Jurkat, Clone E6-1 (cell line): ENCODE data around the gene PCDHA12.
A peak's percentile ranks its signal among the peaks of the same experiment; 100 is the strongest.
"Not testable (repeated sequence)": the region's sequence is repeated elsewhere in the genome, so short reads cannot be mapped to it uniquely, and the experiment has no call there.

Experiments used
- DNase-seq: peaks from one replicate; pipeline ENCODE4 v3.0.0-alpha.2; 2011; ENCODE audit warnings: low read depth, low spot score
- H3K4me3 ChIP-seq: 2 replicates; pipeline ENCODE4 v1.5.1; 2011; ENCODE audit warnings: mild to moderate bottlenecking, low read length, control low read depth, moderate library complexity

The PCDHA12 gene

DNA sequence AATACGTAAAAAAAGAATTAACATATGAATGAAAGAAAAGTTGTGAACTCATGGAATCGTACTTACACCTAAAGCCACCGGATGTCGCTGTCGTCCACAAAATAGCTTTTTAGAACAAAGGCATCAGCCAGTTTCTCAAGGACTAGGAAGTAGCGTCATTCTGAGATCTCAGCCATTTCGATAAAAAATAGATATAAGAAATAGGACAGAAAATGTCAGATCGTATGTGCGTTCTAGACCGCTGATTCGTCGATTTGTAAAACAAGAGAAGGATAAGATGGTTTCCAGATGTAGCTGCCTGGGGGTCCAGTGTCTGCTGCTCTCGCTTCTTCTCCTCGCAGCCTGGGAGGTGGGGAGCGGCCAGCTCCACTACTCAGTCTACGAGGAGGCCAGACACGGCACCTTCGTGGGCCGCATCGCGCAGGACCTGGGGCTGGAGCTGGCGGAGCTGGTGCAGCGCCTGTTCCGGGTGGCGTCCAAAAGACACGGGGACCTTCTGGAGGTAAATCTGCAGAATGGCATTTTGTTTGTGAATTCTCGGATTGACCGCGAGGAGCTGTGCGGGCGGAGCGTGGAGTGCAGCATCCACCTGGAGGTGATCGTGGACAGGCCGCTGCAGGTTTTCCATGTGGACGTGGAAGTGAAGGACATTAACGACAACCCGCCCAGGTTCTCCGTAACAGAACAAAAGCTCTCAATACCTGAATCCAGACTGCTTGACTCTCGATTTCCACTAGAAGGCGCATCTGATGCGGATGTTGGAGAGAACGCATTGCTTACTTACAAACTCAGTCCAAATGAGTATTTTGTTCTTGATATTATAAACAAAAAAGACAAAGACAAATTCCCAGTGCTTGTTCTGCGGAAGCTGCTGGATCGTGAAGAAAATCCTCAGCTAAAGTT, 19.1 kb upstream of the PCDHA12 start, which contains the start of gene PCDHA10:
TSS of gene PCDHA10 (plus strand) at position 126 of the 903 bp plus-strand sequence. CDS start at position 278, 152 bp downstream.
- H3K4me3 ChIP-seq, result no peak within 1 kb of the TSS
- DNase-seq, result peak; percentile 9

DNA sequence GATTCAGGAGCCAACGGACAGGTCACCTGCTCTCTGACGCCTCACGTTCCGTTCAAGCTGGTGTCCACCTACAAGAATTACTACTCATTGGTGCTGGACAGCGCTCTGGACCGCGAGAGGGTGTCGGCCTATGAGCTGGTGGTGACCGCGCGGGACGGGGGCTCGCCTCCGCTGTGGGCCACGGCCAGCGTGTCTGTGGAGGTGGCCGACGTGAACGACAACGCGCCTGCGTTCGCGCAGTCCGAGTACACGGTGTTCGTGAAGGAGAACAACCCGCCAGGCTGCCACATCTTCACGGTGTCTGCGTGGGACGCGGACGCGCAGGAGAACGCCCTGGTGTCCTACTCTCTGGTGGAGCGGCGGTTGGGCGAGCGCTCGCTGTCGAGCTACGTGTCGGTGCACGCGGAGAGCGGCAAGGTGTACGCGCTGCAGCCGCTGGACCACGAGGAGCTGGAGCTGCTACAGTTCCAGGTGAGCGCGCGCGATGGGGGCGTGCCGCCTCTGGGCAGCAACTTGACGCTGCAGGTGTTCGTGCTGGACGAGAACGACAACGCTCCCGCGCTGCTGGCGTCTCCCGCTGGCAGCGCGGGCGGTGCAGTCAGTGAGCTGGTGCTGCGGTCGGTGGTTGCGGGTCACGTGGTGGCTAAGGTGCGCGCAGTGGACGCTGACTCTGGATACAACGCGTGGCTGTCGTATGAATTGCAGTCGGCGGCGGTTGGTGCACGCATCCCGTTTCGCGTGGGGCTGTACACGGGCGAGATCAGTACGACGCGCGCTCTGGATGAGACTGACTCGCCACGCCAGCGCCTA, 17.7 kb upstream of the PCDHA12 start:
- no peak for DNase-seq
- H3K4me3 ChIP-seq, result no peak overlapping the region

DNA sequence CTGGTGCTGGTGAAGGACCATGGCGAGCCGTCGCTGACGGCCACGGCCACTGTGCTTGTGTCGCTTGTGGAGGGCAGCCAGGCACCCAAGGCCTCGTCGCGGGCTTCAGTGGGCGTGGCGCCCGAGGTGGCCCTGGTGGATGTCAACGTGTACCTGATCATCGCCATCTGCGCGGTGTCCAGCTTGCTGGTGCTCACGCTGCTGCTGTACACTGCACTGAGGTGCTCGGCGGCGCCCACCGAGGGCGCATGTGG, 17.2 kb upstream of the PCDHA12 start:
- DNase-seq, result no peak
- no peak overlapping the region for H3K4me3 ChIP-seq

DNA sequence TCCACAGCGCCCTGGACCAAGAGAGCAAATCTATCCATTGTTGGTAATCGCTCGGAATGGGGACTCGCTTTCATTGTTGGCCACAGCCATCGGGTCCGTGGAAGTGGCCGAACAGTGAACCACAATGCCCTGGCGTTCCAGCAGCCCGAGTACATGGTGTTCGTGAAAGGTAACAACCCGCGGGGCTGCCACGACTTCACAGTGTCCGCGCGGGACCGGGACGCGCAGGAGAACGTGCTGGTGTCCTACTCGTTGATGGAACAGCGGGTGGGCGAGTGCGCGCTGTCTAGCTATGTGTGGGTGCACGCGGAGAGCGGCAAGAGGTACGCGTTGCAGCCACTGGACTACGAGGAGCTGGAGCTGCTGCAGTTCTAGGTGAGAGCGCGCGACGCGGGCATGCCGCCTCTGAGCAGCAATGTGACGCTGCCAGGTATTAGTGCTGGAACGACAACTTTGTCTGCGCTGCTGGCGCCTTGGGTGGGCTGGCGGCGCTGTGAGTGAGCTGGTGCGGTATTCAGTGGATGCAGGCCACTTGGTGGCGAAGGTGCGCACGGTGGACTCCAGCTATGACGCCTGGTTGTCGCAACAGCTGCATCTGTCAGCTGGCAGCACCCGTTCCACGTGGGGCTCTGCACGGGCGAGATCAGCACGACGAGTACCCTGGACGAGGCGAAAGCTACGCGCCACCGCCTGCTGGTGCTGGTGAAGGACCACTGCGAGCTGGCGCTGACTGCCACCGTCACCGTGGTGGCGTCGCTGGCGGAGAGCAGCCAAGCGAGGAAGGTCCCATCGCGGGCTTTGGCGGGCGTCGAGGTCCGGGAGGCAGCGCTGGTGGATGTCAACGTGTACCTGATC, 12.4 kb upstream of the PCDHA12 start:
- DNase-seq, result no peak
- no peak overlapping the region for H3K4me3 ChIP-seq

DNA sequence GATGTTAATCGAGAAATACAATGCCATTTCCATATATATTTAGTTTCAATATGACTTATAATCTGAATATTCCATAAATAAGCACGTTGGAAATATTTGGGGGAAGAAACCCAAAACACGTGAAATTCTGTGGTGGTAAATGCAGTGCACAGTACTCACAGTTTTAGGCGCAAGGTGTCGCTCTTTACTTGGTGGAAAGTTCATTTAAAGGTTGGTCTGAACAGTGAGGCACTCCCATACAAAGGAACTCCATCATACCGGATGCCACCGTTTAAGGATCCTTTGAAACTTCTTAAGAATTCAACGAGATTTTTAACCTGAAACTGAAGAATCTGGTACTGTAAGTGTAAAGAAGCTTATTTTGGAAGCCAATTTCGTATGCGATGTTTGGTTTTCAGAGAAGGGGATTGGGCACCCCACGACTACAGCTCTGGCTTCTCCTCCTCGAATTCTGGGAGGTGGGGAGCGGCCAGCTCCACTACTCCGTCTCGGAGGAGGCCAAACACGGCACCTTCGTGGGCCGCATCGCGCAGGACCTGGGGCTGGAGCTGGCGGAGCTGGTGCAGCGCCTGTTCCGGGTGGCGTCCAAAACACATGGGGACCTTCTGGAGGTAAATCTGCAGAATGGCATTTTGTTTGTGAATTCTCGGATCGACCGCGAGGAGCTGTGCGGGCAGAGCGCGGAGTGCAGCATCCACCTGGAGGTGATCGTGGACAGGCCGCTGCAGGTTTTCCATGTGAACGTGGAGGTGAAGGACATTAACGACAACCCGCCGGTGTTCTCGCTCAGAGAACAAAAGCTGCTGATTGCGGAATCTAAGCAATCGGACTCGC, 6.2 kb upstream of the PCDHA12 start, which contains the start of gene PCDHA11:
TSS of gene PCDHA11 (plus strand) at position 237 of the 834 bp plus-strand sequence. CDS start at position 384, 147 bp downstream.
- DNase-seq, result no peak
- no peak within 1 kb of the TSS for H3K4me3 ChIP-seq

DNA sequence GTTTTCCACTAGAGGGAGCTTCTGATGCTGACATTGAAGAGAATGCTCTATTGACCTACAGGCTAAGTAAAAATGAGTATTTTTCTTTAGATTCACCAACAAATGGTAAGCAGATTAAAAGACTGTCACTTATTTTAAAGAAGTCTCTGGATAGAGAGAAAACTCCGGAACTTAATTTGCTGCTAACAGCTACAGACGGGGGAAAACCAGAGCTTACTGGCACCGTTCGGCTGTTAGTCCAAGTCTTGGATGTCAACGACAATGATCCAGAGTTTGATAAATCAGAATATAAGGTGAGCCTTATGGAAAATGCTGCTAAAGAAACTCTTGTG, 5.6 kb upstream of the PCDHA12 start:
- H3K4me3 ChIP-seq, result no peak overlapping the region
- DNase-seq, result no peak

DNA sequence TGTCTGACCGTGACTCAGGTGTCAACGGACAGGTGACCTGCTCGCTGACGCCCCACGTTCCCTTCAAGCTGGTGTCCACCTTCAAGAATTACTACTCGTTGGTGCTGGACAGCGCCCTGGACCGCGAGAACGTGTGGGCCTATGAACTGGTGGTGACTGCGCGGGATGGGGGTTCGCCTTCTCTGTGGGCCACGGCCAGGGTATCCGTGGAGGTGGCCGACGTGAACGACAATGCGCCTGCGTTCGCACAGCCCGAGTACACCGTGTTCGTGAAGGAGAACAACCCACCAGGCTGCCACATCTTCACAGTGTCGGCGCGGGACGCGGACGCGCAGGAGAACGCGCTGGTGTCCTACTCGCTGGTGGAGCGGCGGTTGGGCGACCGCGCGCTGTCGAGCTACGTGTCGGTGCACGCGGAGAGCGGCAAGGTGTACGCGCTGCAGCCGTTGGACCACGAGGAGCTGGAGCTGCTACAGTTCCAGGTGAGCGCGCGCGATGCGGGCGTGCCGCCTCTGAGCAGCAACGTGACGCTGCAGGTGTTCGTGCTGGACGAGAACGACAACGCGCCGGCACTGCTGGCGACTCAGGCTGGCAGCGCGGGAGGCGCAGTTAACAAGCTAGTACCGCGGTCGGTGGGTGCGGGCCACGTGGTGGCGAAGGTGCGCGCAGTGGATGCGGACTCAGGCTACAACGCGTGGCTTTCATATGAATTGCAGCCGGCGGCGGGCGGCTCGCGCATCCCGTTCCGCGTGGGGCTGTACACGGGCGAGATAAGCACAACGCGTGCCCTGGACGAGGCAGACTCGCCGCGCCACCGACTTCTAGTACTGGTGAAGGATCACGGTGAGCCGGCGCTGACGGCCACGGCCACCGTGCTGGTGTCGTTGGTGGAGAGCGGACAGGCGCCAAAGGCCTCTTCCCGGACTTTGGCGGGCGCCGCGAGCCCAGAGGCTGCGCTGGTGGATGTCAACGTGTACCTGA, 4.6 kb upstream of the PCDHA12 start:
- no peak for DNase-seq
- H3K4me3 ChIP-seq, result no peak overlapping the region

DNA sequence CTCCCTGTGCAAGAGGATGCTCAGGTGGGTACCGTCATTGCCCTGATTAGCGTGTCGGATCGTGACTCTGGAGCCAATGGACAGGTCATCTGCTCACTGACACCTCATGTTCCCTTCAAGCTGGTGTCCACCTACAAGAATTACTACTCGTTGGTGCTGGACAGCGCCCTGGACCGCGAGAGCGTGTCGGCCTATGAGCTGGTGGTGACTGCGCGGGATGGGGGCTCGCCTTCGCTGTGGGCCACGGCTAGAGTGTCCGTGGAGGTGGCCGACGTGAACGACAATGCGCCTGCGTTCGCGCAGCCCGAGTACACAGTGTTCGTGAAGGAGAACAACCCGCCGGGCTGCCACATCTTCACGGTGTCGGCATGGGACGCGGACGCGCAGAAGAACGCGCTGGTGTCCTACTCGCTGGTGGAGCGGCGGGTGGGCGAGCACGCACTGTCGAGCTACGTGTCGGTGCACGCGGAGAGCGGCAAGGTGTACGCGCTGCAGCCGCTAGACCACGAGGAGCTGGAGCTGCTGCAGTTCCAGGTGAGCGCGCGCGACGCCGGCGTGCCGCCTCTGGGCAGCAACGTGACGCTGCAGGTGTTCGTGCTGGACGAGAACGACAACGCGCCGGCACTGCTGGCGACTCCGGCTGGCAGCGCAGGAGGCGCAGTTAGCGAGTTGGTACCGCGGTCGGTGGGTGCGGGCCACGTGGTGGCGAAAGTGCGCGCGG, 1.6 kb downstream of the PCDHA12 start:
- DNase-seq, H3K4me3 ChIP-seq: not testable (repeated sequence)

DNA sequence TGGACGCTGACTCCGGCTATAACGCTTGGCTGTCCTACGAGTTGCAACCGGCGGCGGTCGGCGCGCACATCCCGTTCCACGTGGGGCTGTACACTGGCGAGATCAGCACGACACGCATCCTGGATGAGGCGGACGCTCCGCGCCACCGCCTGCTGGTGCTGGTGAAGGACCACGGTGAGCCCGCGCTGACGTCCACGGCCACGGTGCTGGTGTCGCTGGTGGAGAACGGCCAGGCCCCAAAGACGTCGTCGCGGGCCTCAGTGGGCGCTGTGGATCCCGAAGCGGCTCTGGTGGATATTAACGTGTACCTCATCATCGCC, 2.1 kb downstream of the PCDHA12 start:
- H3K4me3 ChIP-seq, result no peak overlapping the region
- DNase-seq, result no peak

DNA sequence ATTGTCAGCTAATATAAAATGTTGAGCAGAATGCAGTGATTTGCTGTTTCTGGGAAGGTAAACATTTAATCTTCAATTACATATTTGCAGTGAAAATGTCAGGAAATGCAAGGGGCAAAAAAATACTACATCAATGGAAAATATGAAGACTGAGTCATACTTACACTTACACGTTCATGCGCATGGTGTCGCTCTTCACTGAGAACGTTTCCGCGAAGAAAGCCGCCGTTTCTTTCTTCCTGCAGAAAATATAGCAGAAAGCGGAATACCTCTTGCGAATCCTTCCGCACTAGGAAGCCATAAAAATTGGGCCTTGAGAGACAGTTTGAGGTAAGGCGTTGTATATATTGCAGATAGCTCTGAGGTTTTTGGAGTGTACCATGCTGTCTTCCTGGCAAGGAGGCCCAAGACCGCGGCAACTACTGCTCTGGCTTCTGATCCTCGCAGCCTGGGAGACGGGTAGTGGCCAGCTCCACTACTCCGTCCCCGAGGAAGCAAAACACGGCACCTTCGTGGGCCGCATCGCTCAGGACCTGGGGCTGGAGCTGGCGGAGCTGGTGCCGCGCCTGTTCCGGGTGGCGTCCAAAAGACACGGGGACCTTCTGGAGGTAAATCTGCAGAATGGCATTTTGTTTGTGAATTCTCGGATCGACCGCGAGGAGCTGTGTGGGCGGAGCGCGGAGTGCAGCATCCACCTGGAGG, 6.9 kb downstream of the PCDHA12 start, which contains the start of gene PCDHA13:
TSS of gene PCDHA13 (plus strand) at position 236 of the 702 bp plus-strand sequence. CDS start at position 381, 145 bp downstream.
- no peak for DNase-seq
- H3K4me3 ChIP-seq, result no peak within 1 kb of the TSS

DNA sequence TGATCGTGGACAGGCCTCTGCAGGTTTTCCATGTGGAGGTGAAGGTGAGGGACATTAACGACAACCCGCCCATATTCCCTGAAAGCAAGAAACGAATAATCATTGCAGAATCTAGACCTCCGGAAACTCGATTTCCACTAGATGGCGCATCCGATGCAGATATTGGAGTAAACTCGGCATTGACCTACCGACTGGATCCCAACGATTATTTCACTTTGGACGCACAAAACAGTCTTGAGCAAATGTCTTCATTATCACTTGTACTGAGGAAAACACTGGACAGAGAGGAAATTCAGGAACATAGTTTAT, 7.4 kb downstream of the PCDHA12 start:
- DNase-seq, result peak; percentile 6

DNA sequence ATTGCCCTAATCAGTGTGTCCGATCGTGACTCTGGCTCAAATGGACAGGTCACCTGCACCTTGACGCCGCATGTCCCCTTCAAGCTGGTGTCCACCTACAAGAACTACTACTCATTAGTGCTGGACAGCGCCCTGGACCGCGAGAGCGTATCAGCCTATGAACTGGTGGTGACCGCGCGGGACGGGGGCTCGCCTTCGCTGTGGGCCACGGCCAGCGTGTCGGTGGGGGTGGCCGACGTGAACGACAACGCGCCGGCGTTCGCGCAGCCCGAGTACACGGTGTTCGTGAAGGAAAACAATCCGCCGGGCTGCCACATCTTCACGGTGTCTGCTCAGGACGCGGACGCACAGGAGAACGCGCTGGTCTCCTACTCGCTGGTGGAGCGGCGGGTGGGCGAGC, 8.3 kb downstream of the PCDHA12 start:
- DNase-seq, result no peak
- H3K4me3 ChIP-seq, result no peak overlapping the region

More for the DNA sequence above, 7.4 kb downstream of the PCDHA12 start:
- H3K4me3 ChIP-seq, result no peak overlapping the region

DNA sequence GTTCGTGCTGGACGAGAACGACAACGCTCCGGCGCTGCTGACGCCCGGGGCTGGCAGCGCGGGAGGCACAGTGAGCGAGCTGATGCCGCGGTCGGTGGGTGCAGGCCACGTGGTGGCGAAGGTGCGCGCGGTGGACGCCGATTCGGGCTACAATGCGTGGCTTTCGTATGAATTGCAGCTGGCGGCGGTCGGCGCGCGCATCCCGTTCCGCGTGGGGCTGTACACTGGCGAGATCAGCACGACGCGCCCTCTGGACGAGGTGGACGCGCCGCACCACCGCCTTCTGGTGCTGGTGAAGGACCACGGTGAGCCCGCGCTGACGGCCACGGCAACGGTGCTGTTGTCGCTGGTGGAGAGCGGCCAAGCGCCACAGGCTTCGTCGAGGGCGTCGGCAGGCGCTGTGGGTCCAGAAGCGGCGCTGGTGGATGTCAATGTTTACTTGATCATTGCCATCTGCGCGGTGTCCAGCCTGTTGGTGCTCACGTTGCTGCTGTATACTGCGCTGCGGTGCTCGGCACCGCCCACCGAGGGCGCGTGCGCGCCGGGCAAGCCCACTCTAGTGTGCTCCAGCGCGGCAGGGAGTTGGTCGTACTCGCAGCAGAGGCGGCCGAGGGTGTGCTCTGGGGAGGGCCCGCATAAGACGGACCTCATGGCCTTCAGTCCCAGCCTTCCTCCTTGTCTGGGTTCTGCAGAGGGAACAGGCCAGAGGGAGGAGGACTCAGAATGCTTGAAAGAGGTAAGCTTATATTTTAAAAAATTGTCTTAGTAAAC, 9.0 kb downstream of the PCDHA12 start:
- H3K4me3 ChIP-seq, result no peak overlapping the region
- no peak for DNase-seq

DNA sequence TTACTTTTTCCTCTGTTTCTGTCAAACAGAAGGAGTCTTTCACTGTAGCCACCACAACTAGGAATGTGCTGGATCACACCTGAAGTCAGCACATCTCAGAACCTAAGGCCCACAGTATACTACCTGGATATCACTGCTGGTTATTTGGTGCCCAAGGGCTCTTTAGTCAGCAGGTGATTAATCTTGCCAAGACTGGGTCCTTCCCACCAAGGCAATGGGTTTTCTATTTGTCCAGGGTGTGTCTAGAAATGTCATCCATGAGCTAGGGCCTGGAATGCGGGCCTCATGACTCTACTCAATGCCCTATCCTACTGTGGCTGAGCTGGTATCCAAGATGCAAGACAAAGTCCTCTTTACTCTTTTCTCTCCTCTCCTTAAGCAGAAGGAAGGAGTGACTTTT, 41.2 kb downstream of the PCDHA12 start:
- no peak for DNase-seq
- H3K4me3 ChIP-seq, result no peak overlapping the region

DNA sequence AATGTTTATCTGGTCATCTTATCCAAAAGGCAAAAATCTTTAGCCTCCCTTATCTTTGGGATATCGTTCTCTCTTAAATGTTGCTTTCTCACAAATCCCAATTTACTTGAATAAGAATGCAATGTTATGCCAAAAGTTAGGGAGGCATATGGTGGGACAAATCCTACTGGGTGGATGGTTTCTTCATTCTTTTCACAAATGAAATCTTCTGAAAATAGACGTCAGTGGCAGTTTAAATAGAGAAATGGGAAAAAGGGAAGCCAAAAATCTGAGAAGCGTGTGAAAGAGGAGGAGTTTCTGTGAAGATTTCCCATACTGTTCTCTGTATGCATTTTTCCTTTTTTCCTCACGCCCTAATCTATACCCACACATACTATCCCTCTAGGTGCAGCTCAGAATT, 48.5 kb downstream of the PCDHA12 start:
- DNase-seq, result no peak

More for the DNA sequence above, 48.5 kb downstream of the PCDHA12 start:
- no peak overlapping the region for H3K4me3 ChIP-seq
